Thyroid gland (tissue), 4 donors: ENCODE data around the gene DCDC1.

ENCODE experiments used
- POLR2A ChIP-seq, 2 donors: fragments of 450-650 bp; IDR thresholded peaks; one replicate each; pipeline ENCODE4 v1.6.1; 2017; ENCODE audit warnings: antibody characterized with exemption in 2 of 2, mild to moderate bottlenecking in 2 of 2, moderate library complexity in 1 of 2
- TF ChIP-seq, protein P1 (sequence below), 6 experiments: fragments of 200-600 bp in 3 of 6; fragments of 450-650 bp in 3 of 6; sonication (generic) in 3 of 6; IDR thresholded peaks; one replicate each; pipeline ENCODE4 v1.5.1; 2016 to 2019; ENCODE audit warnings: antibody characterized with exemption in 6 of 6, mild to moderate bottlenecking in 2 of 6, inconsistent platforms in 1 of 6, moderate library complexity in 1 of 6

GRCh38 chr11:31366795-31367194, 2.7 kb downstream of the DCDC1 start:
- TF ChIP-seq, protein P1, sequence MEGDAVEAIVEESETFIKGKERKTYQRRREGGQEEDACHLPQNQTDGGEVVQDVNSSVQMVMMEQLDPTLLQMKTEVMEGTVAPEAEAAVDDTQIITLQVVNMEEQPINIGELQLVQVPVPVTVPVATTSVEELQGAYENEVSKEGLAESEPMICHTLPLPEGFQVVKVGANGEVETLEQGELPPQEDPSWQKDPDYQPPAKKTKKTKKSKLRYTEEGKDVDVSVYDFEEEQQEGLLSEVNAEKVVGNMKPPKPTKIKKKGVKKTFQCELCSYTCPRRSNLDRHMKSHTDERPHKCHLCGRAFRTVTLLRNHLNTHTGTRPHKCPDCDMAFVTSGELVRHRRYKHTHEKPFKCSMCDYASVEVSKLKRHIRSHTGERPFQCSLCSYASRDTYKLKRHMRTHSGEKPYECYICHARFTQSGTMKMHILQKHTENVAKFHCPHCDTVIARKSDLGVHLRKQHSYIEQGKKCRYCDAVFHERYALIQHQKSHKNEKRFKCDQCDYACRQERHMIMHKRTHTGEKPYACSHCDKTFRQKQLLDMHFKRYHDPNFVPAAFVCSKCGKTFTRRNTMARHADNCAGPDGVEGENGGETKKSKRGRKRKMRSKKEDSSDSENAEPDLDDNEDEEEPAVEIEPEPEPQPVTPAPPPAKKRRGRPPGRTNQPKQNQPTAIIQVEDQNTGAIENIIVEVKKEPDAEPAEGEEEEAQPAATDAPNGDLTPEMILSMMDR (IDR thresholded peaks at IDR 0.05) = no peak
- TF ChIP-seq POLR2A (IDR thresholded peaks at IDR 0.05) = no peak
